ENCODE results near the gene SGCB.
"Not testable (repeated sequence)": the region's sequence is repeated elsewhere in the genome, so short reads cannot be mapped to it uniquely, and the experiment has no call there.

The SGCB gene

GRCh38 chr4:52038103-52038912 lies at the start of gene SGCB:
Gene SGCB (minus strand): TSS chr4:52038299. CDS start chr4:52038259, 40 bp downstream.
- DNase-seq (ENCODE audit: low read depth): peak; percentile 22

GRCh38 chr4:52086425-52086824 lies 48.3 kb upstream of the SGCB start:
- not testable (repeated sequence) for DNase-seq (ENCODE audit: low read depth)

- no peak for DNase-seq (ENCODE audit: low read depth)
Measured at GRCh38 chr4:52081216-52081615, 43.1 kb upstream of the SGCB start.

- no peak for DNase-seq (ENCODE audit: low read depth)
Measured at GRCh38 chr4:52079659-52080058, 41.6 kb upstream of the SGCB start.

- no peak for DNase-seq (ENCODE audit: low read depth)
Measured at GRCh38 chr4:52076731-52077130, 38.6 kb upstream of the SGCB start.

GRCh38 chr4:52071791-52072546 lies 33.9 kb upstream of the SGCB start:
- DNase-seq (ENCODE audit: low read depth): no peak

GRCh38 chr4:52069571-52069970 lies 31.5 kb upstream of the SGCB start:
- no peak for DNase-seq (ENCODE audit: low read depth)

GRCh38 chr4:52059372-52059771 lies 21.3 kb upstream of the SGCB start:
- DNase-seq (ENCODE audit: low read depth): peak; percentile 88

- DNase-seq (ENCODE audit: low read depth): no peak
Measured at GRCh38 chr4:52058275-52058674, 20.2 kb upstream of the SGCB start.

- DNase-seq (ENCODE audit: low read depth): peak; percentile 67
Measured at GRCh38 chr4:52057196-52057595, 19.1 kb upstream of the SGCB start.

GRCh38 chr4:52054254-52054653 lies 16.2 kb upstream of the SGCB start:
- DNase-seq (ENCODE audit: low read depth): no peak

GRCh38 chr4:52052475-52052780 lies 14.3 kb upstream of the SGCB start:
- no peak for DNase-seq (ENCODE audit: low read depth)

- peak; percentile 80 for DNase-seq (ENCODE audit: low read depth)
Measured at GRCh38 chr4:52051615-52052474, 13.7 kb upstream of the SGCB start.

- no peak for DNase-seq (ENCODE audit: low read depth)
Measured at GRCh38 chr4:52051213-52051614, 13.1 kb upstream of the SGCB start, which contains the start of gene SPATA18. Gene SPATA18 (plus strand): TSS chr4:52051304. CDS start chr4:52051705, 401 bp downstream.

- DNase-seq (ENCODE audit: low read depth): no peak
Measured at GRCh38 chr4:52049266-52049665, 11.2 kb upstream of the SGCB start.

- no peak for DNase-seq (ENCODE audit: low read depth)
Measured at GRCh38 chr4:52045028-52045427, 6.9 kb upstream of the SGCB start.

GRCh38 chr4:52037689-52038102 lies 403 bp downstream of the SGCB start:
- no peak for DNase-seq (ENCODE audit: low read depth)

GRCh38 chr4:52036886-52037530 lies 1.1 kb downstream of the SGCB start:
- DNase-seq (ENCODE audit: low read depth): no peak

- no peak for DNase-seq (ENCODE audit: low read depth)
Measured at GRCh38 chr4:52035190-52035589, 2.9 kb downstream of the SGCB start.

GRCh38 chr4:52032005-52032404 lies 6.1 kb downstream of the SGCB start:
- DNase-seq (ENCODE audit: low read depth): no peak

- DNase-seq (ENCODE audit: low read depth): peak; percentile 76
Measured at GRCh38 chr4:52028970-52029369, 9.1 kb downstream of the SGCB start.

All from amniotic epithelial cell (primary cell).